ENCODE data around the gene DUOXA2.
"Not testable (repeated sequence)": the region's sequence is repeated elsewhere in the genome, so short reads cannot be mapped to it uniquely, and the experiment has no call there.

DUOXA2 gene

DNA sequence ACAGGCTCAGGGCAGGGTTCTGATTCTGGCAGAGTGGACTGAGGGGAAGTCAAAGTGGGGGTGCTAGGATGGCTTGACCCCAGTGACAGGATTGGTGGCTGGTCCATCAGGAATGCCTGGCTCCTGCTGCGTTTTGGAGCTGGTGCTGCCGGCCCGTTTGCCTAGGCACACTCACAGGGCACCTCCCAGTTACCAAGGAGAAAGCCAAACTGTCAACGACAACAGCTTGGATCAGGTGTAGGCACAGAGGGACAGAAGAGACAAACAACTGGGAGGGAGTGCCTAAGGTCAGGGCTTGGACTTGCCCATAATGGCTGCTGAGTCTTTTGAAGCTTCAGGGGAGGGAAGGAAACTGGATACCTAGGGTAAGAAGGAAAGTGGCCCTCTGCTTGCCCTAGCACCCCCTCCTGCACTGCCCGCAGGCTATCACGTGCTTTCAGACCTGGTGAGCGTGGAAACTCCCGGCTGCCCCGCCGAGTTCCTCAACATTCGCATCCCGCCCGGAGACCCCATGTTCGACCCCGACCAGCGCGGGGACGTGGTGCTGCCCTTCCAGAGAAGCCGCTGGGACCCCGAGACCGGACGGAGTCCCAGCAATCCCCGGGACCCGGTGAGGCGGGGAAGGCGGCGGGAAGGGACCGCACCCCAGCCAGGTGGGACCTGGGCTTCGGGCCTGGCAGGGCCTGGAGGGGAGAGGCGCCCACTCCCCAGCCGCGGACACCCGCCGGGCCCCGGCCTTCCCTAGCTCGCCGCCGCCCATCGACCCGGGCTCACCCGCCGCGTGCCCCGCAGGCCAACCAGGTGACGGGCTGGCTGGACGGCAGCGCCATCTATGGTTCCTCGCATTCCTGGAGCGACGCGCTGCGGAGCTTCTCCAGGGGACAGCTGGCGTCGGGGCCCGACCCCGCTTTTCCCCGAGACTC lies 20.8 kb downstream of the DUOXA2 start:
- no peak for DNase-seq (ENCODE audit: low spot score)

DNA sequence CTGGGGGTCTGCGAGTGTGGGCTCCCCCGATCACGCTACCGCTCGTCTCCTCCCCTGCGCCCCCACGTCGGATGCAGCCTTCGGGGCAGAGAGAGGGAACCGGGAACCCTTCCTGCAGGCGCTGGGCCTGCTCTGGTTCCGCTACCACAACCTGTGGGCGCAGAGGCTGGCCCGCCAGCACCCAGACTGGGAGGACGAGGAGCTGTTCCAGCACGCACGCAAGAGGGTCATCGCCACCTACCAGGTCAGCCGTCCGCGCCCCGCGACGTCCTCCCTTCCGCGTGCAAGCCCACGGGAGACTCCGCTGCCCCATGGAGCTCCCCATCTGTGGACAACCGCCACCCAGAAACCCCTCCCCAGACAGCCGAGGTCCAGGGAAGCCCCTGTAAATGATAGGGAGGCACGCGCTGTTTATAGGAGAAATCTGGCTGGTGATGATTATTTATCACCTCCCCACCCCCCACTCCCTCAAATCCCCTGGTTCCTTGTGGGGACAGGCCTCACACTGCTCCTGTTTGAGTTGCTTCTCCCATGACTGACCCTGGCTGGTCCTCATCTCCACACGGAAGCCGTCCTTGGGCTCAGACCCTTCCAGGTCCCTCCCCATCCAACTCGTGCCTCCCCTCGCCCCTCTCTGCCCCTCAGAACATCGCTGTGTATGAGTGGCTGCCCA lies 21.7 kb downstream of the DUOXA2 start:
- DNase-seq (ENCODE audit: low spot score) = not testable (repeated sequence)

DNA sequence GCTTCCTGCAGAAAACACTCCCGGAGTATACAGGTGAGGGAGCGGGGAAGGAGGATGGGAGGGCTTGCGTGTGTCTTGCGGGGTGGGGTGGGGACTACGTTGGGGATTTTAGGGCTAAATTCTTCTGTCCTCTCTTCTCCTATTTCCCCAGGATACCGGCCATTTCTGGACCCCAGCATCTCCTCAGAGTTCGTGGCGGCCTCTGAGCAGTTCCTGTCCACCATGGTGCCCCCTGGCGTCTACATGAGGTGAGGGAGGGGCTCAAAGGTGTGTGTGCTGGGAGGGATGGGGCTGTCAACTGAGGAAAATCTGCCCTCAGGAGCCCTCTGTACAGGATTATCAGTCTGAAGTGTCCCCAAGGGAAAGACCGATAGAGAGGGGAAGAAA lies 22.2 kb downstream of the DUOXA2 start:
- DNase-seq (ENCODE audit: low spot score) = no peak

DNA sequence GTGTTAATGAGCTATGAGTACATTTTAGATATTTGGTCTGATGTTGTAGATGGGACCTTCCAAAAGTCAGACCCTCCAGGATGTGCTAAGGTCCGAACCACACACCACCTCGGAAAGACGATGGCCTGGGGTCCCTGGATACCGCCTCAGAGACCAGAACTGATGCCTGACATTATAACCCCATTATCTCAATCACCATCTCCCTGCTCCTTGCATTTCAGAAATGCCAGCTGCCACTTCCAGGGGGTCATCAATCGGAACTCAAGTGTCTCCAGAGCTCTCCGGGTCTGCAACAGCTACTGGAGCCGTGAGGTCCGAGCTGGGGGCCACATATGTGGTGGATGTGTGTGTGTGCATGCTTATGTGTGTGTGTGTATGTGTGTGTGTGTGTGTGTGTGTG lies 23.6 kb downstream of the DUOXA2 start:
- DNase-seq (ENCODE audit: low spot score) = no peak

DNA sequence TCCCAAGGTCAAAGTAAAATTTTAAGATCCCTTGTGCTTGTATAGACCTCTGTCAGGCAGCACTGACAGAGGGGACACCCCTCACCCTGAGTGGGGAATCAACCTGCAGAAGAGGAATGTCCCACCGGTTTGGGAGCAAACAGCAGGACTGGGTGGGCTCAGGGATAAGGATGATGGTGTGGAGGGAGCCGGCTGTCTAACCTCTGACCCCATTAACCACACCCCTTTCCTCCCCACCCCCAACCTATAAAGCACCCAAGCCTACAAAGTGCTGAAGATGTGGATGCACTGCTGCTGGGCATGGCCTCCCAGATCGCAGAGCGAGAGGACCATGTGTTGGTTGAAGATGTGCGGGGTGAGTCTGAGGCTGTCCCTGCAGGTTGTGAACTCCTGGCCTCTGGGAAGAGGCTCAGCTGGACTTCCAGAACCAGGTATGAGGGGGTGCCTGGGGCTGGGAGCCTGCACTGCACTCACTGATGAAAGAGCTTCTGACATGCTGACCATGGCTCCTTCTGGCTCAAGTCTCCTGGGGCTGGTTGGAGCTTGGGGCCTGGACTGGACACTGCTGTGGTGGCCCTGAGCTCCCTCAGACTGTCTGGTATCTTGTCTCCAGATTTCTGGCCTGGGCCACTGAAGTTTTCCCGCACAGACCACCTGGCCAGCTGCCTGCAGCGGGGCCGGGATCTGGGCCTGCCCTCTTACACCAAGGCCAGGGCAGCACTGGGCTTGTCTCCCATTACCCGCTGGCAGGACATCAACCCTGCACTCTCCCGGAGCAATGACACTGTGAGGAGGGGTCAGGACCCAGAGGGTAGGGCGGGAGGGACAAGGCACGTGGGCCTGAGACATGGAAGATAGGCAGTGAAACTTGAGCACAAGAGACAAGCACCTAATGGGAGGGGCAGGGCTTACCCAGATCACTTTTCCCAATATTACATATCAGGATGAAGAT lies 25.0 kb downstream of the DUOXA2 start:
- DNase-seq (ENCODE audit: low spot score) = no peak

DNA sequence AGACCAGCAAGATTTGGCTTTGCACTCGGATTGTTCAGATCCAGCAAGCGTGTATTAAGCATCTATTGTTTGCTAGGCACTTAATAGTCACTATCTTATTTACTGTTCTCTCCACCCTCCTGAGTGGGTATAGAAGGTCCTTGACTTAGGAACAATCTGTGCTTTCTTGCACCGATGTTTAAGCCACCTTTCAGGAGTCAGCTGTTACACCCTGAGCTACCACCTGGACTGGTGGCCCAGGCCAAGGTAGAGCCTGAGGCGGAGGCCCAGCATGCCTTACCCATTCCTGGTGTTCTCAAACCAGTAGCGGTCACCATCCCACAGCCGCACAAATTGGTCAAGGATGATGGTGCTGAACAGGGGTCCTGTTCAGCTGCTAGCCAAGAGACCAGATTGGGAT lies 25.6 kb downstream of the DUOXA2 start:
- no peak for DNase-seq (ENCODE audit: low spot score)

DNA sequence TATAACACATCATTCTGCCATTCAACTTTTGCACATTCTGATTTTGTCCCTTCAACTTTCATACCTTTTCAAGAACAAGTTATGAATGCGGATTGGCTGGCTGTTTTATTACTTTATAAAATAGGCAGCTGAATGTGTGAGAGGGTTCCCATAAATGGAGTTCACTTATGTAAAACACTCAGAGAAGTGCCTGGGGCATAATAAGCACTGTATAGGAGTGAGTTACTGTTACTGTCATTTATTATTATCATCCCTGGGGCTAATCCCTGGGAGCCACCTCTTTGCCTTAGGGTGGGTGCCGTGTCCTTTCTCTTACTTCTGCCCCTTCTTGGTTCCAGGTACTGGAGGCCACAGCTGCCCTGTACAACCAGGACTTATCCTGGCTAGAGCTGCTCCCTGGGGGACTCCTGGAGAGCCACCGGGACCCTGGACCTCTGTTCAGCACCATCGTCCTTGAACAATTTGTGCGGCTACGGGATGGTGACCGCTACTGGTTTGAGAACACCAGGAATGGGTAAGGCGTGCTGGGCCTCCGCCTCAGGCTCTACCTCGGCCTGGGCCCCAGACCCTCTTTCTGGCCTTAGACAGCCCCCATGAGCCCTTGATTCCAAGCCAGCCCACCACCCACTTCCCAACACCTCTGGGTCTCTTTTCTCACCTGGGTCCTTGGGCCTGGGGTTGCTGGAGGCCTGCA lies 26.6 kb downstream of the DUOXA2 start:
- DNase-seq (ENCODE audit: low spot score) = no peak

DNA sequence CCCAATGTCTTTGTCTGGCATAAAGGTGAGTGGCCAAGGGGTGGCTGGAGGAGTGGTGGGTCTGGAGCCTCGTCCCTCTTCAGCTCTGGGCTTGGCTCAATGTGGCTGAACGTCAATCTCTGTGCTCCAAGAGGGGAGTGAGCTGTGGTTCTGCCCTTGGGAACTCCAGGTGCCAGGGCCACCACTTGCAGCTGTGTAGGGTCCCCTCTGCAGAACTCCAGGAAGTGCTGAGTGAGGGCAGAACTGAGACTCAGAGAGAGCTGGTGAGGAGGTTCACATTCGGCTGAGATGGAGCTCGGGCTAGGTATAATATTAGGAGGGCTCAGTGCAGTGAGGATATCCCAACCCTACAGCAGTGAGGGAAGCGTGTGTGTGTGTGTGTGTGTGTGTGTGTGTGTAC lies 27.3 kb downstream of the DUOXA2 start:
- no peak for DNase-seq (ENCODE audit: low spot score)

DNA sequence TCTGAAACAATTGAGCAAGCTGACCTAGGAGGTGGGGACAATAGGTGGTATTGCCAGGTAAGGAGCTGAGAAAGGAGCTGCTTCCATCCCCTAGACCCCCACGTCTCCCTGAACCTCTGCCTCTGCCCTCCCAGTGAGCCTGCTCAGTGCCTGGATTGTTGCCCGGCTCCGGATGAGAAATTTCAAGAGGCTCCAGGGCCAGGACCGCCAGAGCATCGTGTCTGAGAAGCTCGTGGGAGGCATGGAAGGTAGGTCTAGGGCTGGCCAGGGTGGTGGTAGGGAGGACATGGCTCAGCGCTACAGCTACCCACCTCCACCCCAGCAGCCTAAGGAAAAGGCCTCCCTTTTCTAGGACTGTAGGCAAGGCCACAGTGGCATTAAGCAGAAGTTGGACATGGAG lies 28.9 kb downstream of the DUOXA2 start:
- DNase-seq (ENCODE audit: low spot score) = no peak

DNA sequence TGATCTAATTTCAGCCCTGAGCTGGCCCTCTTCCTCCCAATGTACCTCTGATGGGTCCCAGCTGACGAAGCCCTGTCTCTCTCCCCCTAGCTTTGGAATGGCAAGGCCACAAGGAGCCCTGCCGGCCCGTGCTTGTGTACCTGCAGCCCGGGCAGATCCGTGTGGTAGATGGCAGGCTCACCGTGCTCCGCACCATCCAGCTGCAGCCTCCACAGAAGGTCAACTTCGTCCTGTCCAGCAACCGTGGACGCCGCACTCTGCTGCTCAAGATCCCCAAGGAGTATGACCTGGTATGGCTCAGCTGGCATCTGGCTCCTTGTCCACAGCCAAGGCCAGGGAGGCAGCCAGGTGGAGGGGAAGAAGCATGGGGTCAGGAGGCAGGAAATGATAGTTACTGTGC lies 29.8 kb downstream of the DUOXA2 start:
- no peak for DNase-seq (ENCODE audit: low spot score)

DNA sequence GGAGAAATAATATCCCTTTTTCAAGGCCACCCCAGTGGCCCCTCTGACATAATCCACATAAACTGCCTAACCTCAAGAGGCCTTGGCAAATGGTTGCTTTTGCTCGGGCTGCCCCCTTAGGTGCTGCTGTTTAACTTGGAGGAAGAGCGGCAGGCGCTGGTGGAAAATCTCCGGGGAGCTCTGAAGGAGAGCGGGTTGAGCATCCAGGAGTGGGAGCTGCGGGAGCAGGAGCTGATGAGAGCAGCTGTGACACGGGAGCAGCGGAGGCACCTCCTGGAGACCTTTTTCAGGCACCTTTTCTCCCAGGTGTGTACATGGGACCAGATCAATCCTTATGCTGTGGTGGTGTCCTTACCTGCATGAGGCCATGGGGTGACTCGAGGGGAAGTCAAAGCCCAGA lies 30.6 kb downstream of the DUOXA2 start:
- DNase-seq (ENCODE audit: low spot score) = no peak

DNA sequence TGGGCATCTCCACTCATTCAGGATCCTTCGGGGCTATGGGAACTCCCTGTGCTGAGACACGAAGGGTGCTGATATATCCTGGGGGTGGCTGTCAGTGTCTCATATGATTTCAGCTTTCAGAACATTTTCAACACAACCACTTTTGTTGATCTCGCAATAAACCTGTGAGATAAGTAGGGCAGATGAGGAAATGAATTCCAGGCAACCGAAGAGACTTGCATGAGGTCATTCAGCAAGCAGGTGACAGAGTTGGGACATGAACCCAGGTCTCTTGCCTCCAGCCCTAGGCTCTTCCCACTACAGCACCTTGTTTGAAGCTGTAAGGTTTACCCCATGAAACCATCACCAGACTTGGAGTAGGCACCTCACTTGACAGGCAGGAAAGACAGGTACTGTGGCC lies 32.3 kb downstream of the DUOXA2 start:
- DNase-seq (ENCODE audit: low spot score) = no peak

DNA sequence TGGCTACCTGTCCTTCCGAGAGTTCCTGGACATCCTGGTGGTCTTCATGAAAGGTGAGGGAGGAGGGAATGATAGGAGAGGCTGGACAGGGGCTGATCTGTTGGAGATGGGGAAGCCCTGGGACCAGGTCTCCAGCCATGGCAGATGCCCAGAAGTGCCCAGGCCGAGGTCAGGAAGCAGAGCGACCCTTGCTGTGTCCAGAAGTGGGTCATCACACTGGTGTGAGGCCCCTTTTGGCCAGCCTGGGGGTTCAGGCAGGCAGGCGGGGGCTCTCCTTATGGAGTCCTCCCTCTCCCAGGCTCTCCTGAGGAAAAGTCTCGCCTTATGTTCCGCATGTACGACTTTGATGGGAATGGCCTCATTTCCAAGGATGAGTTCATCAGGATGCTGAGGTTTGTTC lies 33.5 kb downstream of the DUOXA2 start:
- no peak for DNase-seq (ENCODE audit: low spot score)

DNA sequence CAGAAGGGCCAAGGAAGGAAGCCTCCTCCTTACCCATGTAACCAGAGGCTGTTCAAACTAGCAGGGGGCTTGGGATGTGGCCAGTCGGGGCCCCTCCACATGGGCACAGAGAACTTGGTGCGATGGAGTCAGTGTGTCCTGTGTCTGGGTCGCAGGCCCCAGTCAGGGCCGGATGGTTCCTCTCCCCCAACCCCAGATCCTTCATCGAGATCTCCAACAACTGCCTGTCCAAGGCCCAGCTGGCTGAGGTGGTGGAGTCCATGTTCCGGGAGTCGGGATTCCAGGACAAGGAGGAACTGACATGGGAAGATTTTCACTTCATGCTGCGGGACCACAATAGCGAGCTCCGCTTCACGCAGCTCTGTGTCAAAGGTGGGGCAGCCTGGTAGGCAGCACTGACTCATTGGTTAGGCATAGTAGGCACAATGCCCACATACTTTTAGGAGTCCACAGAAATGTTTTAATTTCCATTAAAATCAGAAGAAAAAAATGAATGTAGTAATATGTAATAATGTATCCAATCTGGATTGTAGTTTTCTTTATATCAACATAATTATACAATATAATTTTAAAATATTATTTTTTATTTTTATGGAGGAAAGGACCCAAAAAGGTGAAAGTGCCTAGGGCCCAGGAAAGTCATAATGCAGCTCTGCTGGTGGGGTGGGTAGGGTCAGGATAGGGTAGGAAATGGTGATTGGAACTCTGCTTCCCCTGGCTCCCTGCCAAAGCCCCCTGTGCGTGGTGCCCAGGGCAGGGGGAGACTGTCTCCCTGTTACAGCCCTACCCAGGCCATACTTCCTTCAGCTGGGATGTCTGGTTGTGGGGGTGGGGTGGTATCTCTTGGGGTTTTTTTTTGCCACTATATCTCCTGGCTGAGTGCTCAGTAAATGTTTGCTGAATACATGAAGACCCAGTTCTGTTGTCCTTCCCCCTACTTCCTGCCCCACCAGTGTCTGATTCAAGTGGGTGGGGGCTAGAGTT lies 34.2 kb downstream of the DUOXA2 start:
- no peak for DNase-seq (ENCODE audit: low spot score)

DNA sequence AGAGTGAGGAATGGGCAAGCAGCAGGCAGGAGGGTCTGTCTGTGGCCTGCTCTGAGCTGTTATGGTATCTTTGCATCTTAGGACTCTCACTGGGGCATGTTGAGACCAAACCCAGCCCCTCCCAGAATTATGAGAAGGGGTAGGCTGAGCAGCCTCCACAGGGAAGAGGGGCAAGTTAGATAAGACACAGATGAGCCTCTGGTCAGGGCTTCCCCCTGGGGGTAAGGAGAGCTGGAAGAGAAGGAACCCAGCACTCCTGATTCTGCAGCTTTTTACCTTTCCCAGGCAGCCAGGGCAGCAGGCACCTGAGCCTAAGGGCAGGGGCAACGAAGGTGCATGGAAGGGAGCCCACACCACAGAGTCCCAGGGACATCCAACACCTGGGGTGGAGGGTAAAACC lies 34.9 kb downstream of the DUOXA2 start:
- no peak for DNase-seq (ENCODE audit: low spot score)

DNA sequence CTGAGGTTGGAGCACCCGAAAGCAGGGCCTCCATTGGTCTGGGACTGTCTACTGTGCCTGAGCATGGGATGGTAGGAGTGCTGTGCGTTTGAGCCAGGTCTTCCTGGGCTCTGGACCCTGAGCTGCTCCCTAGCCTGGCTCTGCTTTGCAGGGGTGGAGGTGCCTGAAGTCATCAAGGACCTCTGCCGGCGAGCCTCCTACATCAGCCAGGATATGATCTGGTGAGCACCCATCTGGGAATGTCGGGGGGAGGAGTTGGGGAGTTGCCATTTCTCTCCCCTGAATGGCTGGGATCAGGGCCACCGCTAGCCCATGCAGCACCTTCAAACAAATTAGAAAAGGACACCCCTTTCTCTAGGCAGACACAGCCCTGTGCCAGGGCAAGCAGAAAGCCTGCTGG lies 36.4 kb downstream of the DUOXA2 start:
- DNase-seq (ENCODE audit: low spot score) = no peak

DNA sequence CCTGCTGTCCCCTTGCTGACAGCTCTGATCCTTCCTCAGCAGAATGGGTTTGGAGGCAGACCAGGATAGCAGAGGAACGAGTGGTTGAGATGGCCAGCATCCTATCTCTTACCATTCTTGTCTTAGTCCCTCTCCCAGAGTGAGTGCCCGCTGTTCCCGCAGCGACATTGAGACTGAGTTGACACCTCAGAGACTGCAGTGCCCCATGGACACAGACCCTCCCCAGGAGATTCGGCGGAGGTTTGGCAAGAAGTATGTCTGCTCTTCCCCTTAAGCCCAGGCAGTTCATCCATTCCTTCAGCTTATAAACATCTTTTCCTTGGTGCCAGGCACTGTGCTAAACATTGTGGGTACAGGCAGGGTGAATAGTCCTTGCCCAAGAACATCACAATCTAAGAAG lies 36.9 kb downstream of the DUOXA2 start:
- DNase-seq (ENCODE audit: low spot score) = no peak

DNA sequence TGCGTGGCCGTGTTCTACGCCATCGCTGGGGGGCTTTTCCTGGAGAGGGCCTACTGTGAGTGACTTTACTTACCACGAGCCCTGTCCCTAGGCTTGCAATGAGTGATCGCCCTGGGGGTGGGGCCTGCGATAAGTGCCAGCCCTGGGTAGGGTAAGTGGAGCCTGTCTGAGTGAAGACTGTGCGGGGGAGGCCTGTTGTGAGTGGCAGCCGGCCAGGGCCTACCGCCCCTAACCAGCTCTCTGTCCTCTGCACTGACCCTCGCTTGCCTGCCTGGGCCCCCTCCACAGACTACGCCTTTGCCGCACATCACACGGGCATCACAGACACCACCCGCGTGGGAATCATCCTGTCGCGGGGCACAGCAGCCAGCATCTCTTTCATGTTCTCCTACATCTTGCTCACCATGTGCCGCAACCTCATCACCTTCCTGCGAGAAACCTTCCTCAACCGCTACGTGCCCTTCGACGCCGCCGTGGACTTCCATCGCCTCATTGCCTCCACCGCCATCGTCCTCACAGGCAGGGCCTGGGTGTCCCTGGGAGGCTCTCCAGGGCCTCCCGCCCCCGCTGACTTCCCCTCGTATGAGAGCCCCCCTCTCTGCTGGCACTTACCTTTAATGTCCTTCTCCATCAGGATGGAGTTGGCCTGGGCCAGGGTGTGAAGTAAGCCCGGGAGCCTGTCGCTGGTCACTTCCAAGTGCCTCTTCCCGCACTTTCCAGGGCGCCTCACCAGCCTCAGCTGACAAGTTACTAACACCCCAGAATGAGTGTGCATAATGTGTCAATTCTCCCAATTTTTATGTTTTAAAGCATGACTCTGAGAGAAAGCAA lies 38.1 kb downstream of the DUOXA2 start:
- DNase-seq (ENCODE audit: low spot score) = no peak

DNA sequence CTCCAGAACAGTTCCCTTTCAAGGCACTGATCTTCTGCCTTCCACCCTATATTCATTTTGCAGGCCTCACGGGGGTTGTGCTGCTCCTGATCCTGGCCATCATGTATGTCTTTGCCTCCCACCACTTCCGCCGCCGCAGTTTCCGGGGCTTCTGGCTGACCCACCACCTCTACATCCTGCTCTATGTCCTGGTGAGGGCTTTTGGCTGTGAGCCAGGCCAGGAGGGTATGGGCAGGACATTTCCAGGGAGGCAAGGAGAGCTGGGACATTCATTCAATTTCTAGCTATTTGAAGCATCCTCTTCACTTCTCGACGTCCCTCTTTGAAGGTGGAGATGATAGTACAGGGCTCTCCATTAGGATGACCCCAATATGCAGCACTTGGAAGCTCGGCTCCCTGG lies 41.6 kb downstream of the DUOXA2 start:
- DNase-seq (ENCODE audit: low spot score) = no peak

Data from SK-N-DZ (cell line).